Neuronal stem cell (in vitro differentiated cells): ENCODE data around the gene NELL1. TPM values are rescaled to one million over a fixed set of nuclear protein-coding genes. Genes with fewer than 3 reads are reported as not detected.
A peak's percentile ranks its signal among the peaks of the same experiment; 100 is the strongest.

Experiments used
- DNase-seq: peaks from one replicate; pipeline ENCODE4 v3.0.0-alpha.2; 2013; ENCODE audit warnings: low spot score
- H2AFZ ChIP-seq: one replicate; pipeline ENCODE4 v1.6.1; 2013; ENCODE audit warnings: mild to moderate bottlenecking, low read length, inconsistent platforms
- H2AK5ac ChIP-seq: 2 replicates; pipeline ENCODE4 v1.6.1; 2013; ENCODE audit warnings: low read depth, mild to moderate bottlenecking, inconsistent platforms, low read length, moderate library complexity, mixed read lengths
- H2BK120ac ChIP-seq: 2 replicates; pipeline ENCODE4 v1.6.1; 2013; ENCODE audit warnings: low read depth, mild to moderate bottlenecking, inconsistent platforms, low read length, moderate library complexity, mixed read lengths
- H2BK12ac ChIP-seq: one replicate; pipeline ENCODE4 v1.6.1; 2013; ENCODE audit warnings: low read length, inconsistent platforms
- H2BK15ac ChIP-seq: 2 replicates; pipeline ENCODE4 v1.6.1; 2013; ENCODE audit warnings: mild to moderate bottlenecking, low read length, inconsistent platforms, mixed read lengths
- H2BK5ac ChIP-seq: one replicate; pipeline ENCODE4 v1.6.1; 2013; ENCODE audit warnings: inconsistent platforms, mild to moderate bottlenecking, low read length, moderate library complexity
- H3K14ac ChIP-seq: one replicate; pipeline ENCODE4 v1.6.1; 2013; ENCODE audit warnings: low read length, inconsistent platforms
- H3K18ac ChIP-seq: 2 replicates; pipeline ENCODE4 v1.6.1; 2013; ENCODE audit warnings: low read length, inconsistent platforms
- H3K23ac ChIP-seq: 2 replicates; pipeline ENCODE4 v1.6.1; 2013; ENCODE audit warnings: low read depth, mild to moderate bottlenecking, mixed read lengths, low read length, inconsistent platforms; ENCODE audit not compliant: poor library complexity
- H3K27ac ChIP-seq: replicated peaks from 3 replicates; pipeline ENCODE4 v1.5.1; 2013; ENCODE audit warnings: low read length, inconsistent platforms
- H3K27me3 ChIP-seq, 3 experiments: 2 replicates each; pipeline ENCODE4 v1.6.1; 2013; ENCODE audit warnings: low read length in 3 of 3, mild to moderate bottlenecking in 2 of 3, inconsistent platforms in 1 of 3, low read depth in 1 of 3, mixed read lengths in 1 of 3, moderate library complexity in 1 of 3; ENCODE audit not compliant: control insufficient read depth in 3 of 3, insufficient read depth in 3 of 3
- H3K36me3 ChIP-seq, 2 donors: replicated peaks in 1 of 2; 2 replicates each; pipeline ENCODE4 v1.6.1; 2013; ENCODE audit warnings: low read length in 2 of 2; ENCODE audit not compliant: control insufficient read depth in 2 of 2, insufficient read depth in 2 of 2
- H3K4ac ChIP-seq: 2 replicates; pipeline ENCODE4 v1.6.1; 2013; ENCODE audit warnings: inconsistent platforms, mild to moderate bottlenecking, low read length, moderate library complexity
- H3K4me1 ChIP-seq, 2 donors: 1 replicate in 1 of 2; 2 replicates in 1 of 2; pipeline ENCODE4 v1.6.1; 2013; ENCODE audit warnings: low read length in 2 of 2, low read depth in 1 of 2; ENCODE audit not compliant: control insufficient read depth in 2 of 2, insufficient read depth in 1 of 2
- H3K4me2 ChIP-seq: one replicate; pipeline ENCODE4 v1.6.1; 2013; ENCODE audit warnings: mild to moderate bottlenecking, low read length, inconsistent platforms; ENCODE audit not compliant: insufficient read depth, poor library complexity, severe bottlenecking
- H3K4me3 ChIP-seq, 2 donors: 2 replicates each; pipeline ENCODE4 v1.5.1; 2013; ENCODE audit warnings: low read length in 2 of 2, mild to moderate bottlenecking in 2 of 2, inconsistent platforms in 1 of 2, moderate library complexity in 1 of 2
- H3K79me1 ChIP-seq: one replicate; pipeline ENCODE4 v1.6.1; 2013; ENCODE audit warnings: low read depth, mild to moderate bottlenecking, inconsistent platforms, low read length, moderate library complexity
- H3K9ac ChIP-seq: one replicate; pipeline ENCODE4 v1.6.1; 2013; ENCODE audit warnings: mild to moderate bottlenecking, low read depth, low read length, inconsistent platforms; ENCODE audit not compliant: poor library complexity
- H3K9me3 ChIP-seq, 2 donors: replicated peaks in 1 of 2; 2 replicates each; pipeline versions ENCODE3 to v1.6.1; 2013; ENCODE audit warnings: low read length in 2 of 2, mild to moderate bottlenecking in 2 of 2, inconsistent platforms in 1 of 2, low read depth in 1 of 2, mixed read lengths in 1 of 2, moderate library complexity in 1 of 2; ENCODE audit not compliant: control insufficient read depth in 2 of 2, insufficient read depth in 1 of 2
- H4K8ac ChIP-seq: one replicate; pipeline ENCODE4 v1.6.1; 2013; ENCODE audit warnings: low read depth, mild to moderate bottlenecking, inconsistent platforms, low read length, moderate library complexity
- H4K91ac ChIP-seq: one replicate; pipeline ENCODE4 v1.6.1; 2013; ENCODE audit warnings: low read length, low read depth, mild to moderate bottlenecking, inconsistent platforms; ENCODE audit not compliant: poor library complexity
- WGBS, 2 donors: extraction: QIAGEN DNeasy Blood & Tissue Kit; methylation state at CpG; one replicate each; pipeline ENCODE4 v1.1.7; 2013; ENCODE audit warnings: missing lambda C conversion rate in 2 of 2, mixed read lengths in 1 of 2; ENCODE audit not compliant: insufficient read length in 2 of 2, insufficient replicate concordance in 1 of 2; ENCODE audit errors: extremely low coverage in 2 of 2; 5-methylcytosine and 5-hydroxymethylcytosine counted together
- small RNA-seq: library from polyadenylated mRNA; stranded (forward); fragments of <200 nt; extraction: miRNeasy Mini kit (QIAGEN cat#:217004); gene quantifications from one replicate; pipeline ENCODE3, GENCODE V24; 2013; ENCODE audit not compliant: insufficient read depth

Gene NELL1

GRCh38 chr11:21615955-21616371 is 946.6 kb downstream of the NELL1 start:
- H3K23ac ChIP-seq, result no peak overlapping the region
- WGBS, 2 donors, result no CpG with 5 or more reads among the region's 3 CpGs
- no peak overlapping the region for H3K4me2 ChIP-seq
- no peak overlapping the region for H3K4ac ChIP-seq
- DNase-seq, result no peak
- no peak overlapping the region for H3K14ac ChIP-seq
- no peak overlapping the region for H3K9ac ChIP-seq
- no peaks in the 10 kb centered on the region for H3K36me3 ChIP-seq
- H2AK5ac ChIP-seq, result no peak overlapping the region
- H3K27me3 ChIP-seq, result no peaks in the 10 kb centered on the region
- H2BK5ac ChIP-seq, result no peak overlapping the region
- no peak overlapping the region for H3K4me3 ChIP-seq
- no peak overlapping the region for H2BK120ac ChIP-seq
- no peak overlapping the region for H2BK15ac ChIP-seq
- H2BK12ac ChIP-seq, result no peak overlapping the region
- no peaks in the 10 kb centered on the region for H3K79me1 ChIP-seq
- no peak overlapping the region for H3K27ac ChIP-seq
- no peak overlapping the region for H4K8ac ChIP-seq
- H3K9me3 ChIP-seq, result no peaks in the 10 kb centered on the region
- no peaks in the 10 kb centered on the region for H3K4me1 ChIP-seq
- H2AFZ ChIP-seq, result no peak overlapping the region
- H3K18ac ChIP-seq, result no peak overlapping the region
- no peak overlapping the region for H4K91ac ChIP-seq

- Histone ChIP-seq H4K8ac (no peak overlapping the region), H2BK120ac (no peak overlapping the region), H3K4me3 (no peak overlapping the region), H3K18ac (no peak overlapping the region), H3K9me3 (peaks cover 0 to 2% of the 10 kb centered on the region in 2 donors), H3K27me3 (no peaks in the 10 kb centered on the region), H3K27ac (no peak overlapping the region), H2AK5ac (no peak overlapping the region), H2BK15ac (no peak overlapping the region), H3K4ac (no peak overlapping the region), H3K79me1 (no peaks in the 10 kb centered on the region), H3K4me2 (no peak overlapping the region), H3K36me3 (no peaks in the 10 kb centered on the region), H2AFZ (no peak overlapping the region), H4K91ac (no peak overlapping the region), H3K4me1 (no peaks in the 10 kb centered on the region), H3K14ac (no peak overlapping the region), H3K9ac (no peak overlapping the region), H2BK5ac (no peak overlapping the region), H3K23ac (no peak overlapping the region), H2BK12ac (no peak overlapping the region)
- no CpG with 5 or more reads among the region's 1 CpG for WGBS, 2 donors
- no peak for DNase-seq
These were observed 953.2 kb downstream of the NELL1 start for GRCh38 chr11:21622566-21622965.

GRCh38 chr11:21622995-21623394 is 953.6 kb downstream of the NELL1 start:
- Histone ChIP-seq H4K91ac (no peak overlapping the region), H3K23ac (no peak overlapping the region), H3K9ac (no peak overlapping the region), H3K36me3 (no peaks in the 10 kb centered on the region), H2BK12ac (no peak overlapping the region), H4K8ac (no peak overlapping the region), H3K4me1 (no peaks in the 10 kb centered on the region), H3K4ac (no peak overlapping the region), H2BK15ac (no peak overlapping the region), H3K14ac (no peak overlapping the region), H3K79me1 (no peaks in the 10 kb centered on the region), H3K4me3 (no peak overlapping the region), H3K18ac (no peak overlapping the region), H2BK120ac (no peak overlapping the region), H2AK5ac (no peak overlapping the region), H3K27me3 (no peaks in the 10 kb centered on the region), H2BK5ac (no peak overlapping the region), H3K9me3 (peaks cover 0 to 2% of the 10 kb centered on the region in 2 donors), H3K27ac (no peak overlapping the region), H3K4me2 (no peak overlapping the region), H2AFZ (no peak overlapping the region)
- no peak for DNase-seq
- WGBS, 2 donors, result no CpG with 5 or more reads among the region's 3 CpGs

Small RNA genes lying within 50 kb of the gene (small RNA-seq; reads per million reads assigned to genes)
- gene RNA5SP336 (71.8 reads per million, percentile 95 among the genes with 10 or more reads in this experiment), gene RNA5SP337 (not detected)
